ENCODE data around the gene GPR160. TPM values are rescaled to one million over a fixed set of nuclear protein-coding genes. Genes with fewer than 3 reads are reported as not detected.

The GPR160 gene
- total and polyA plus RNA-seq, 10 of the 15 experiments (the other 5 are each of a cell fraction or from before 2014, with no cell fraction given): 1.2 to 57.7 (median 30.9) TPM

DNA sequence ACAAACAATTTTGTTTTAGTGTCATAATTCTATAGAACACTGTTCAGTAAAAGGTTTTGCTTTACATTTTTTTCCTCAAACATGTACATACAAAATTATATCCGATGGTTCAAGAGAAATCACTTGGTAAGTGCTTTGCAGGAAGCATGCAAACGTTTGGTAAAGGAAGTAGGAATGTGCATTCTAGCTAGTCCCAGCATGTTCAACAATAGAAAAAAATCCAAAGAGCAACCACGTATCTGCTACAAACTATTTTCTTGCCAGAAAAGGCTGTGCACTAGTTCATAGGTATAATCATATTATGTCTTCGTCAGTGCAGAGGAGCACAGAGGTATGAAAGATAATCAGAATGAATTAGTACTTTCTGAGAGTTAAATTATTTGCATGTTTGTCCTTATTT lies 58.0 kb downstream of the GPR160 start:
- ChIA-PET SMC1A (ENCODE audit: uncharacterized antibody, unreplicated experiment) (interaction anchor here (1.0 to 2.3 kb wide), 2 partner anchors 8 to 33 kb away, joined by 4 to 10 read pairs; no protein-coding TSS in a partner anchor), RAD21 (ENCODE audit: unreplicated experiment) (no interaction called here), CTCF (interaction anchor here (1.2 kb wide), 1 partner anchor 233 kb away, joined by 4 read pairs; no protein-coding TSS in a partner anchor), POLR2A (no interaction called here)
- no peak overlapping the region for H3K4me2 ChIP-seq (ENCODE audit: control insufficient read depth, insufficient read depth)
- no peak overlapping the region for H3K27ac ChIP-seq (ENCODE audit: control insufficient read depth, insufficient read depth)
- intact Hi-C loops (cut with micrococcal nuclease; ENCODE audit: unreplicated experiment): no loop called here
- WGBS (ENCODE audit: insufficient coverage, insufficient replicate concordance, low lambda C conversion rate, missing lambda C conversion rate): 74% methylated on average over 4 of the region's 4 CpGs
- no peak overlapping the region for H3K4me3 ChIP-seq
- no peaks in the 10 kb centered on the region for H3K9me3 ChIP-seq (replicated peaks; ENCODE audit: control insufficient read depth, insufficient read depth, low read length)
- FAIRE-seq (no peak), DNase-seq (ENCODE audit: low read depth, low spot score) (no peak), ATAC-seq (no peak)
- peaks cover 4 to 44% of the 10 kb centered on the region in 2 experiments for H3K36me3 ChIP-seq (ENCODE audit: control insufficient read depth in 2 of 2, insufficient read depth in 2 of 2, low read length in 1 of 2)
- H3K4me1 ChIP-seq (ENCODE audit: control insufficient read depth, insufficient read depth, low read length): peaks cover 13% of the 10 kb centered on the region
- H3K79me2 ChIP-seq (ENCODE audit: control insufficient read depth, insufficient read depth, low read length): no peaks in the 10 kb centered on the region; the same call in 1 of the 2 replicates
- in situ Hi-C loops (cut with MboI): no loop called here
- H2AFZ ChIP-seq (ENCODE audit: control insufficient read depth, low read depth, low read length): no peak overlapping the region
- no peaks in the 10 kb centered on the region for H4K20me1 ChIP-seq (ENCODE audit: control insufficient read depth, insufficient read depth)
- no TSS peak for BruUV-seq (replicated peaks)
- no peaks in the 10 kb centered on the region for H3K27me3 ChIP-seq (replicated peaks in 1 of 2; ENCODE audit: control insufficient read depth in 2 of 2, insufficient read depth in 2 of 2, low read length in 1 of 2)
- no peak overlapping the region for H3K9ac ChIP-seq (ENCODE audit: control insufficient read depth, insufficient read depth, low read length)
- TF ChIP-seq SIX5 (IDR thresholded peaks at IDR 0.05; ENCODE audit: low read depth, low read length, severe bottlenecking) (no peak), BACH1 (IDR thresholded peaks at IDR 0.05; ENCODE audit: borderline replicate concordance) (no peak), ETV6 (conservative IDR thresholded peaks at IDR 0.05 in 1 of 2, IDR thresholded peaks at IDR 0.05 in 1 of 2; ENCODE audit: borderline replicate concordance in 1 of 2, low read depth in 1 of 2) (no peak), FOS (IDR thresholded peaks at IDR 0.05; ENCODE audit: borderline replicate concordance, extremely low read depth, insufficient read length) (no peak)
- TF ChIP-seq, protein P1, sequence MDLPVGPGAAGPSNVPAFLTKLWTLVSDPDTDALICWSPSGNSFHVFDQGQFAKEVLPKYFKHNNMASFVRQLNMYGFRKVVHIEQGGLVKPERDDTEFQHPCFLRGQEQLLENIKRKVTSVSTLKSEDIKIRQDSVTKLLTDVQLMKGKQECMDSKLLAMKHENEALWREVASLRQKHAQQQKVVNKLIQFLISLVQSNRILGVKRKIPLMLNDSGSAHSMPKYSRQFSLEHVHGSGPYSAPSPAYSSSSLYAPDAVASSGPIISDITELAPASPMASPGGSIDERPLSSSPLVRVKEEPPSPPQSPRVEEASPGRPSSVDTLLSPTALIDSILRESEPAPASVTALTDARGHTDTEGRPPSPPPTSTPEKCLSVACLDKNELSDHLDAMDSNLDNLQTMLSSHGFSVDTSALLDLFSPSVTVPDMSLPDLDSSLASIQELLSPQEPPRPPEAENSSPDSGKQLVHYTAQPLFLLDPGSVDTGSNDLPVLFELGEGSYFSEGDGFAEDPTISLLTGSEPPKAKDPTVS (IDR thresholded peaks at IDR 0.05; ENCODE audit: low read depth, low read length): no peak
- TF ChIP-seq, protein P2, sequence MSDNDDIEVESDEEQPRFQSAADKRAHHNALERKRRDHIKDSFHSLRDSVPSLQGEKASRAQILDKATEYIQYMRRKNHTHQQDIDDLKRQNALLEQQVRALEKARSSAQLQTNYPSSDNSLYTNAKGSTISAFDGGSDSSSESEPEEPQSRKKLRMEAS (IDR thresholded peaks at IDR 0.05; ENCODE audit: low read depth, low read length): no peak
